ENCODE data around the gene KIF4A. TPM values are rescaled to one million over a fixed set of nuclear protein-coding genes. Genes with fewer than 3 reads are reported as not detected.
A peak's percentile ranks its signal among the peaks of the same experiment; 100 is the strongest.
"Not testable (repeated sequence)": the region's sequence is repeated elsewhere in the genome, so short reads cannot be mapped to it uniquely, and the experiment has no call there.

KIF4A gene, protein sequence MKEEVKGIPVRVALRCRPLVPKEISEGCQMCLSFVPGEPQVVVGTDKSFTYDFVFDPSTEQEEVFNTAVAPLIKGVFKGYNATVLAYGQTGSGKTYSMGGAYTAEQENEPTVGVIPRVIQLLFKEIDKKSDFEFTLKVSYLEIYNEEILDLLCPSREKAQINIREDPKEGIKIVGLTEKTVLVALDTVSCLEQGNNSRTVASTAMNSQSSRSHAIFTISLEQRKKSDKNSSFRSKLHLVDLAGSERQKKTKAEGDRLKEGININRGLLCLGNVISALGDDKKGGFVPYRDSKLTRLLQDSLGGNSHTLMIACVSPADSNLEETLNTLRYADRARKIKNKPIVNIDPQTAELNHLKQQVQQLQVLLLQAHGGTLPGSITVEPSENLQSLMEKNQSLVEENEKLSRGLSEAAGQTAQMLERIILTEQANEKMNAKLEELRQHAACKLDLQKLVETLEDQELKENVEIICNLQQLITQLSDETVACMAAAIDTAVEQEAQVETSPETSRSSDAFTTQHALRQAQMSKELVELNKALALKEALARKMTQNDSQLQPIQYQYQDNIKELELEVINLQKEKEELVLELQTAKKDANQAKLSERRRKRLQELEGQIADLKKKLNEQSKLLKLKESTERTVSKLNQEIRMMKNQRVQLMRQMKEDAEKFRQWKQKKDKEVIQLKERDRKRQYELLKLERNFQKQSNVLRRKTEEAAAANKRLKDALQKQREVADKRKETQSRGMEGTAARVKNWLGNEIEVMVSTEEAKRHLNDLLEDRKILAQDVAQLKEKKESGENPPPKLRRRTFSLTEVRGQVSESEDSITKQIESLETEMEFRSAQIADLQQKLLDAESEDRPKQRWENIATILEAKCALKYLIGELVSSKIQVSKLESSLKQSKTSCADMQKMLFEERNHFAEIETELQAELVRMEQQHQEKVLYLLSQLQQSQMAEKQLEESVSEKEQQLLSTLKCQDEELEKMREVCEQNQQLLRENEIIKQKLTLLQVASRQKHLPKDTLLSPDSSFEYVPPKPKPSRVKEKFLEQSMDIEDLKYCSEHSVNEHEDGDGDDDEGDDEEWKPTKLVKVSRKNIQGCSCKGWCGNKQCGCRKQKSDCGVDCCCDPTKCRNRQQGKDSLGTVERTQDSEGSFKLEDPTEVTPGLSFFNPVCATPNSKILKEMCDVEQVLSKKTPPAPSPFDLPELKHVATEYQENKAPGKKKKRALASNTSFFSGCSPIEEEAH
- 0.13 TPM for total RNA-seq
- long read RNA-seq, result 0 reads

DNA sequence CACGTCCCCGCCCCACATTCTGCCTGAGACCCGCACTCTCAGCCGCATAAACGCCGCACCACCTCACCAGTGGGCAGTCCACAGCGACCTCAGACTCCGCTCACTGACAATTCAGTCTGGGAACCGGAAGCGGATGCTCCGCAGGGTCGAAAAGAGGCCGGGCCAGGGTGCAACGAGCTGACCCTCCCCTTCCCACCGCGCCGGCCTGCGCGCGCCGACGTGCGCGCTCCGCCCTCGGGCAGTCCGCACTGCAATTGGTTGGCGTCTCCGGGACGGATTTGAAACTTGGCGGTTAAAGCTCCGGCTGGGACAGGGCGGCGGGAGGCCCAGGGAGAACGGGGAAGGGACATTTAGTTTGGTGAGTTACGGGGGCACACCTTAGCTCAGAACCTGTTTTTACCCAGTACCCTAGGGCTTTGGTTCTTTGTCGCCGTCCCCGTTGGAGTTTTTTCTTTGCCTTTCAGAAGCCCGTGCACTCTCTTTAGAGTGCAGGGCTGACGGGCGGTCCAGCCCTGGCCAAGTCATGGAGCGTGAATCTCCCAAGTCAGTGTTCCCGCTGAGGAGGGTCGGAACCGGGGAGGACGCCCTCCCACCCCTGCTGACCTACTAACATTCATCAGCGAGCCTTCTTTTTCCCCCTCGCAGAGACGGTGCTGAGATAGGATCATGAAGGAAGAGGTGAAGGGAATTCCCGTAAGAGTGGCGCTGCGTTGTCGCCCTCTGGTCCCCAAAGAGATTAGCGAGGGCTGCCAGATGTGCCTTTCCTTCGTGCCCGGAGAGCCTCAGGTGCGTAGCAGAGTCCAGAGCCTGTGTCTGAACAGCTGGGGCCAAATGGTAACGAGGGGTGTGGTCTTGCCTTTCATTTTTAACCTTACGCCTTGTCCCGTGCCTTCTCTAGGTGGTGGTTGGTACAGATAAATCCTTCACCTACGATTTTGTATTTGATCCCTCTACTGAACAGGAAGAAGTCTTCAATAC, at the start of gene KIF4A, which contains the start of gene PDZD11:
KIF4A (plus strand) TSS at position 312 of the 978 bp plus-strand sequence; CDS start at position 667, 355 bp downstream.
PDZD11 (minus strand) TSS at position 135 of the 978 bp plus-strand sequence. CDS start 586 bp downstream, outside the sequence.
- peak; percentile 93 for DNase-seq (ENCODE audit: low spot score)

DNA sequence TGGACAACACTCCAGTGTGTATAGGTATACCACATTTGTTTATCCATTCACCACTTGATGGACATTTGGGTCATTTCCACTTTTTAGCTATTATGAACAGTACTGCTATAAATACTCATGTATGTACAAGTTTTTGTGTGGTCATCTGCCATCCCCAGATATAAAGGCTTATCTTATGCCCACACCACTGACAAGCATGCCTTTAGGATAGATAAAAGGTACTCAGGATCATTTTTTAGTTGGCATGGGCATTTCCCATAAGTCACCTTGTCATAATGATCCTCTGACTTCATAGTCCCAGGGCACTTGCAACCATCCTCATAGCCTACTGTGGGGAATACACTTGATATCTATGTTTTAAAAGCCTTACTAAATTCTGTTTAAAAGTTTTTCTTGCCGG, 49.2 kb upstream of the KIF4A start:
- DNase-seq (ENCODE audit: low spot score), result no peak

DNA sequence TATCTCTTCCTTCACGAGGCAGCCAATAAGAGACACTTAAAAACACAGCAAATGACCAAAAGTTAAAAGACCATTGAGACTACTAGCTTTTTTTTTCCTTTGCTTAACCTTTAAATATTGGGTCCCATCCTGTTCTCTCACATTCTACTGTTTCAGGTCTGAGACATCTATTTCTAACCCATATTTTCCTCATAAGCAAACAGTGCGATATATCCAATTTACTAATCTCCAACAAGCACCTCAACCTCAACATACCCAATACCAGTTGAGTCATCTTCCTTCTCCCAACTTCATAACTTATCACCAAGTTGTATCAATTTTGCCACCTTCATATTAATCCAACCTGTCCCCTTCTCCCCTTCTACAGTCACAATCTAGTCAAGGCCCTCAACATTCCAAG, 48.4 kb upstream of the KIF4A start:
- no peak for DNase-seq (ENCODE audit: low spot score)

DNA sequence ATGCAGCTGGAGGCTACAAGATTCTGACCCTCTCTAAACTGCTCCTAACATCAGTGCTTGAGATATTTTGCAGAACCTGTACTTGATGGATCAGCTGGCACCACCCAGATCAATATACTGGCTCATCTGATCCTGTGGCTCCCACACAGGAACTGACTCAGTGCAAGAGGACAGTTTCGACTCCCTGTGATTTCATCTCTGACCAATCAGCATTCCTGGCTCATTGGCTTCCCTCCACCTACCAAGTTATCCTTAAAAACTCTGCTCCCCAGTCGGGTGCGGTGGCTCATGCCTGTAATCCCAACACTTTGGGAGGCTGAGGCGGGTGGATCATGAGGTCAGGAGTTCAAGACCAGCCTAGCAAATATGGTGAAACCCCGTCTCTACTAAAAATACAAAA, 46.3 kb upstream of the KIF4A start:
- DNase-seq (ENCODE audit: low spot score), result not testable (repeated sequence)

DNA sequence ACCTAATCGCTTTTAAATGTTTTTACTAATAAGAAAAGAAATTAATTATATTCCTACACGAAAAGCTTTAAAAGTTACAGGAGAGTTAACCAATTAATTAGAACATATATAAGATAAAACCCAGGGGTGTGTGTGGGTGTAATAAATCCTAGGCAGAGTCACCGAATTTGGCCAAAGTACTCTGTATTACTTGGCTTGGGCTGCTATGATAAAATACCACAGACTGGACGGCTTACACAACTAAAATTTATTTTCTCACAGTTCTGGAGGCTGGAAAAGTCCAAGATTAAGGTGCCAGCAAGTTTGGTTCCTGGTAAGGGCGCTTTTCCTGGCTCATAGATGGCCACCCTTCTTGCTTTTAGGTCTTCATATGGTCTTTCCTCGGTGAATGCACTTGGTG, 45.0 kb upstream of the KIF4A start:
- no peak for DNase-seq (ENCODE audit: low spot score)

DNA sequence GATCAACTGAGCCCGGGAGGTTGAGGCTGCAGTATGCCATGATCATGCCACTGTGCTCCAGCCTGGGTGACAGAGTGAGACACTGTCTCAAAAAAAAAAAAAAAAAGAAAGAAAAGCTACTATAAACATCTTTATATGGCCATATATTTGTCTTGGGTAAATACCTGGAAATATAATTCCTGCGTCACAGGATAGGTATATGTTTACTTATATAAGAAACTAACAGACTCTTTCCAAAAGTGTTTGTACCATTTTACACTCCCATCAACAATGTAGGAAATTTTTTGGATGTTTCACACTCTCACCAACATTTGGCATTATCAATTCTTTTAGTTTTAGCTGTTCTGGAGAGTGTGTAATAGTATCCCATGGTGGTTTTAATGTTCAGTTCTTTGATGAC, 42.7 kb upstream of the KIF4A start:
- no peak for DNase-seq (ENCODE audit: low spot score)

DNA sequence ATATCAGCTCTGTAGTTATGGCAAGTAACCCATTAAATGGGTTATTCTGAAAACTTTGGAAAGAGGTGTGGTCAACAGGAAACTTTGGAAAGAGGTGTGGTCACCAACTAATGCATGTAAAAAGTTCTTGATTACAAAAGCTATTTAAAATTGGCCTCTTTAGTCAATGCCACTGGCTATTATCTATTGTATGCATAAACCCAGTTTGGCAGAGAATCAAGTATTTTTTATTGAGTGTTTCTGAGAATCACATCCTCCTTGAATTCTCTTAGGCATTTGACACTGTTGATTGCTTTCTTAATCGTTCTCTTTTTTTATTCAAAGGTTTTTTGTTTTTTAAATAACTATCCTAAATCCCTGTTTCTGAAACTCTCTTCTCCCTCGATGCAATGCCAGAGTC, 37.4 kb upstream of the KIF4A start:
- no peak for DNase-seq (ENCODE audit: low spot score)

DNA sequence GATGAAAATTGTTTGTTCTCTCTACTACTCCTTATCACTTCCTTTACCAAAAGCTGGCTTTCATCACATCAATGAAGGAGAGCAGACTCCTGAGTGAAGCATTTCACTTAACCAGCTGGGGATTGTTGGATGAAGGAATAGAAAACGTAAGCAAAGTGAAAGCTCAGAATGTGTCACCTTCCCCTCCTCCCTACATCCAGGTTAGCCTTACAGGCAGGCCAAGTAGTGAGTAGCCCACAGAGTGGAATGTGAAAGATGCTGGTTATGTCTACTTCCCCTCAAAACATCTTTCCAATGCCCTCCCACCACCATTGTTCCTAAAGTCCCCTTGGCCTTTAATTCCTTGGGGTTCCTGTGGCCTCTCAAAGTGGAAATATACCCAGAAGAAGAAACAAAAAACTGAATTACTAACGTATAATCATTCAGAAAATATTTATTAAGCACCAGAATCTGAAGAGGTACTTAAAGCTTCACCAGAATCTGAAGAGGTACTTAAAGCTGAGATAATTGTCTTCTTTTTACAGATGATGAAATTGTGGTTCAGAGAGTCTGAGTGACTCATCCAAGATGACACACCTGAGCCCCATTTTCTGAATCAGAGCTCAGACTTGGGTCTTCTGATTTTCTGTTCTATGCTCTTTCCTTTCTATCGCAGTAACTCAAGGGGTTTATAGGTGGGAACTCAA, 36.4 kb upstream of the KIF4A start:
- no peak for DNase-seq (ENCODE audit: low spot score)

DNA sequence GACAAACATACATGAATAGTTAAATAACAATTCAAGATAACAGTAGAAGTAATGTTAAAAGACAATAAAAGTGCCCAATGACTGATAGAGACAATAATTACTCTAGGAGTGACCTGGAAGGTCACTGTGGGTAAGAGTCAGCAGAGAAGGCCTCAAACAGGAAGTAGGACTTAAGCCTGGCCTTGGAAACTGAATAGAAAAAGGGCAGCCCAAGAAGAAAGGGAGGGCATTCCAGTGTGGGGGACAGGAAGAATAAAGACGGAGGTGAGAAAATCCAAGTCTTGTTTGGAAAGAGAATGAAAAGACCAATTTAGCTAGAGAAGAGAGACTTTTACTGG, 35.9 kb upstream of the KIF4A start:
- DNase-seq (ENCODE audit: low spot score), result no peak

DNA sequence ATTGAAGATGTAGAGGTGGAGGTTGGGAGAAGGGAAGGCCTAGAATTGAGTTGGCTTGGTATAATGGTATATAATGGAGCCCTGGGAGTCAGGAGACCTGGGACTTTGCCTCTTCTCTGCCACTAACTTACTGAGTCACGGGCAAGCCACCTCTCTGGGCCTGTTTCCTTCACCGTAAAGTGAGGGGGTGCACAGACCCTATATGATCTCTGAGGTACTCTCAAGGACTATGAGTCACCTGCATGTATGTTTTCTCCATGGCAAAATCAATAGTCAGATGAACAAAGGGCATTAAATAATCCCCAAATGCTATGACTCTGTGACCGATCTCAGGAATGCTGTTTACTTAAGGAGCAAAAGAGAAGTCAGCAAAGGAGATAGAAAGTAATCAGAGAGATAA, 35.0 kb upstream of the KIF4A start:
- DNase-seq (ENCODE audit: low spot score), result no peak

DNA sequence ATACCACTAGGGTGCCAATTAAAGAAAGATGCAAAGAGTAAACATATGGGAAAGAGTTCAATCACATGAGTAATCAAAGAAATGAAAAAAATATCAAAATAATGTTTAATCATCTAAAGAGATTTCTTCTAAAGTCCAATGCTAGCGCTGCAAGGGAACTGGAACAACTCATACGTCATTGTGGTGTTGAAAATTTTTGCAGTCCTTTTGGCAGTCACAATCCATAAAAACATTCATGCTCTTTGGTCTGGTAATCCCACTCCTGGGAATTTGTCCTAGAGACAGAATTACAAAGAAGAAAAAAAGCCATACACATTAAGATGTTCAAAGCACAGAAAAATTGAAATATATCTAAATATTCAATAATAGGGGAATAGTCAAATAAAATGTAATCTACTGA, 34.5 kb upstream of the KIF4A start:
- DNase-seq (ENCODE audit: low spot score), result no peak

DNA sequence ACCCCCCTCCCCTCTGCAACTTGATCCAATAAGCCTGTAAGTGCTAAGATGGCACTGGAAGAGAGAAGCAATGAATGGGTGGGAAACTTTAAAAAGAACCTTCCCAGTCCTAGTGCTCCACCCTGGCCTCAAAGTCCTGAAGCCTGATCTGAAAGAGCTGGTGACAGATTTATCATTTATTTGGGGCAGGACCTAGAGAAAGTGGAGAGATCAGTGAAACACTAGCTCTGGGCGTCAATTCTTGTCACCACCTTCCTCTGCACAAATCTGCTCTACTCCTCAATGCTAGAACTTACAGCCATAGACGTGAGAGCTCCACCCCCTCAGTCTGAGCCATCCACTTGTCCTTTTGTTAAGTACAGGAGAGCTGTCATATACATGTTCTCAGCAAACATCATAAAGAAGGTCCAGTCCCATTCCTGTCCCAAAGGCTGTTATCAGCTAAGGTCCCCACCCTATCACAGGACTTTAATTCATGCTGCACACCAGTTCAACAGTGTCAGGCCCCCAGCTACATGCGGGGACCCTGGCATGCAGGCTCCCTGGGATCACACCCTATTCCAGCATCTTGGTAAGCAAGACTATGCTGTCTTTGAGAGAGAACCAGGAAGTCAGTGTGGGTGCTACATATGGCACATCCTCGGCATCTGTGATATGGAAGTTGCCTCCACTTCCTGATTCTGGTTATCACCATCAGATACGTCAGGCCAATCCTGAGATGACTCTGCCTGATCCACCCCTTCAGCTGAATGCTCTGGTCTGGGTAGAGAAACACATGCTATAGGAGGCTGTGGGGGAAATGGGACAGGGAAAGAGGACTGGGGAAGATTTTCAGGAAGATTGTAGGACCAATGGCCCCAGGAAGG, 32.2 kb upstream of the KIF4A start:
- no peak for DNase-seq (ENCODE audit: low spot score)

DNA sequence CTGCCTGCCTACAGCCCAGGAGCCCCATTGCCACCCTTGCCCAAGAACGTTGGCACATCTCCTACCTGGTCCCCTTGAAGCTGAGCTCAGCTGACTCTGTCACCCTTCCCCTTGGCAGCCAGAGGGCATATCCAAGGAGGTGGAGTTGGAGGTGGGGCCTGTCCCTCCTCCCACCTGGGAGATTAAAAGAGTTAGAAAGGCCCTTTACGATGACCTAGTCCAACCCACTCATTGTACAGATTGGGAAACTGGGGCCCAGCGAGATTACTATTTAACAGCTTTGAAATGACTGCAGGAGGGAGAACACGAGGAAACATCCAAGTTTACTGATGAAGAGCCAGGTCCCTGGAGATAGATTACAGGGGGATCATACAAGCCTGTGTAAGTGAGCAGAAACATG, 29.8 kb upstream of the KIF4A start, which contains the start of gene P2RY4:
P2RY4 (minus strand) TSS at position 101 of the 400 bp plus-strand sequence. CDS start 580 bp downstream, outside the sequence.
- no peak for DNase-seq (ENCODE audit: low spot score)

DNA sequence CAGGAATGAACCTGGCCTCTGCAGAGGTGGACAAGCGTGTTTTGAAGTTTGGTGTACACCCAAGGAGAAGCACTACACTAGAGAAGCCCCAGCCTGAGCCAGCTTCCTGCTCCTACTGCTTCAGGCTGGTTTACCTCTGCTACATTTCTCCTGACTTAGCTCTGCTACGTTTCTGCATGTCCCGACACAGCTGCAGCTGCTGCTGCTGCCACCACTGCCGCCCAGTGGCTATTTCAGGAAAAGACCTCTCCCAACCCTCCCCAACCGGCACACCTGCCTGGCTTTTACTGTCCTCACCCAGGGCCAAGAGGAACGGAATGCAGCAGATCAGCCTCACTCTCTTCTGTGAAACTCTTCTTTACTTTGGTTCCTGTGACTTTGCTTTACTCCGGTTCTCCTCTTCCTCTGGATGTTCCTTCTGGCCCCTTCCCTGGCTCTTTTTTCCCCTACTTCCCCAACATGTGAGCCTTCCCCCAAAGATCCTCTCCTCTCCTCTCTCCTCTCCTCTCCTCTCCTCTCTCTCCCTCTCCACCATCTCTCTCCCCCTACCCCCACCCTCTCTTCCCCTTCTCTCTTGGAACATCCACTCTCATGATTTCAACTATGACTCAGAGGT, 26.8 kb upstream of the KIF4A start:
- no peak for DNase-seq (ENCODE audit: low spot score)

DNA sequence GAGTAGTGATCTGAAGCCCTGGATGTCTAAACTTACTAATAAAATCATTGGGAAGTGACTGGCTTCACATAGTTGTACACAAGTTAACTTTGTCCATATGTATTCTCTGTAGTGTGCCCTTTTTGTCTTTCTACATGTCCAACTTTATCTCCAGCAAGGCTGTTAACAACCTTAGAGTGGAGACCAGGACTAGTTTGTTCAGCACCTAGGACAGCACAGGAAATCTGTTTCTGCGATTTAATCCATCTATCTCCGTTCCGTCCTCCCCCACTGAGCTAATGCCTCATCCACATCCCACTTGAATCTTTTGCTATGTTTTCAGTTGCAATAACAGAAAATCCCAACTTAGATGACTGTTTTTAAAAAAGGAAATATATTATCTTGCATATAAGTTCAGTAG, 25.1 kb upstream of the KIF4A start:
- DNase-seq (ENCODE audit: low spot score), result no peak

DNA sequence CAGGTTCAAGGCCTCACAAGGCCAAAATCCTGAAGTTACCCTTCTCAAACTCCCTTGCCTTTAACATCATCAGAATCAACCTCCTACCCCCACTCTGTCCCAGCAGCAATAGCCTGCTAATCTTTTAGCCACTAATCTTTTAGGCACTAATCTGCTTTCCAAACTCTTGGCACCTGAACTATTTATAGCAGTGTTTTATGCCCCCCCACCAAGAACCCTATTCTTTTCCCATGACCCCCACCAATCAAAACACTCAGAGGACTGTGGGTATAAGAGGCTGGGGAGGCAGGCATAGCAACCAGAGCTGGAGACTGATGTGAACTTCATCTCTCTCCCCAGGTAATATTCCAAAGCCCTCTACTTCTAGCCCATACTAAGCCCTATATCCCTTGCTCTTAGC, 21.9 kb upstream of the KIF4A start, which contains the start of gene ARR3:
ARR3 (plus strand) TSS at position 301 of the 400 bp plus-strand sequence. CDS start 1,052 bp downstream, outside the sequence.
- no peak for DNase-seq (ENCODE audit: low spot score)

DNA sequence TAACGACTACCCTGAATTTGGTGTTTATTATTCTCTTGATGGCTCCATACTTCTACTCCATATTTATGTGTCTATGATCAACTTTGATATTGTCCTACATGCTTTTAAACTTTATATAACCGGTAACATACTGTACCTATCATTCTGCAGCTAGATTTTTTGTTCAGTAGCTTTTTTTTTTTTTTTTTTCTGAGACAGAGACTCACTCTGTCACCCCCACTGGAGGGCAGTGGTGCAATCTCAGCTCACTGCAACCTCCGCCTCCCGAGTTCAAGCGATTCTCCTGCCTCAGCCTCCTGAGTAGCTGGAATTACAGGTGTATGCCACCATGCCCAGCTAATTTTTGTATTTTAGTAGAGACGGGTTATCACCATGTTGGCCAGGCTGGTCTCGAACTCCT, 15.9 kb upstream of the KIF4A start:
- not testable (repeated sequence) for DNase-seq (ENCODE audit: low spot score)

DNA sequence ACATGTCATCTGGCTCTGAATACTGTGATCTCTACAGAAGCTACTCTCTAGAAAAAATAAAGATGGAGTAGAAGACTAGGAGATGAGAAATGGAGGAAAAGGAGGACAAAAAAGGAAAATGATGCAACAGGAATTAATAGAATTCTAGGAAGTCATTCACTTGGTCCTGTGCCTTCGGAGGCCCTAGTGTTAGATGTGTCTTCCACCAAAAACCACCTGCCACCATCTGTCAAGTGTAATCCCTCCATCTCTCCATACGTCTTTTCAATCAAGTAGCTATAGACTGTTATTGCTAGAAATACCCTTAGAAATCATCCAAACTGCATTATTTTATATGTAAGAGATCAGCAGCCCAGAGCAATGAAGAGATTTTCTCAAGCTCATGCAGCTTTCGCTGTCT, 10.8 kb upstream of the KIF4A start:
- no peak for DNase-seq (ENCODE audit: low spot score)

All from mesenteric fat pad (tissue), 1 donor.